Activated gamma-delta T cell (primary cell): ENCODE data around the gene SPATA31A3.
"Not testable (repeated sequence)": the region's sequence is repeated elsewhere in the genome, so short reads cannot be mapped to it uniquely, and the experiment has no call there.

ENCODE experiments used
- DNase-seq: peaks from one replicate; lab custom pipeline; 2025; lab: John Stamatoyannopoulos, UW
- total RNA-seq, 2 donors: gene quantifications; one replicate each; lab custom pipeline; 2026; lab: John Stamatoyannopoulos, UW

Gene SPATA31A3
- total RNA-seq = 0 reads per million in 2 donors

DNA sequence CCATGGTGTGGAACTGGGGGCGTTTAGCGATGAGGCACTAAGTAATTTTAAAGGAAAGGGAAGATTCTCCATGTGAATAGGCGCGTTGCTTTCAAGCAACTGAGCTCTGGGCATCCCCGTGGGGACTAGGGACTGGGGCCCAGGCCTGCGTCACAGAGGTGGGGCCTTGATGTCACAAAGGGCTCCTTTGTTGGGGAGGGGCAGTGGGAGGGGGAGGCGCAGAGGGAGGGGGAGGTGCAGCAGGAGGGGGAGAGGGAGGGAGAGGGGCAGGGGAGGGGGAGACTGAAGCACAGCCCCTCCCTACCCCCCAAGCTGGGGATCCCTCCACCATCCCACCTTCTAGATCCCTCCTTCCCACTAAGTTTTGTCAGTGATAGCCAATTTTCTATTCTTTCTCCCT is at the start of gene SPATA31A3:
SPATA31A3 (minus strand) TSS at position 101 of the 400 bp plus-strand sequence; CDS start at position 72, 29 bp downstream.
- not testable (repeated sequence) for DNase-seq

DNA sequence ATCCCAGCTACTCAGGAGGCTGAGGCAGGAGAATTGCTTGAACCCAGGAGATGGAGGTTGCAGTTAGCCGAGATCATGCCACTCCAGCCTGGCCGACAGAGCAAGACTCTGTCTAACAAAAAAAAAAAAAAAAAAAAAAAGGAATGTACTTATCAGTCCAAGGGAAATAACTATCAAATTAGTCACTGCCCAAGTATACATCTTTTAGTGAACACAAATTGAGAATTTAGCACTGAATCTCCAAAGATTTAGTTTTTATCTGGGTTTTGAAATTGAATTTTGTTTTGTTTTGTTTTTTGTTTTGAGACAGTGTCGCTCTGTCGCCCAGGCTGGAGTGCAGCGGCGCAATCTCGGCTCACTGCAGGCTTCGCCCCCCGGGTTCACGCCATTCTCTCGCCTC is 39.8 kb downstream of the SPATA31A3 start:
- not testable (repeated sequence) for DNase-seq

DNA sequence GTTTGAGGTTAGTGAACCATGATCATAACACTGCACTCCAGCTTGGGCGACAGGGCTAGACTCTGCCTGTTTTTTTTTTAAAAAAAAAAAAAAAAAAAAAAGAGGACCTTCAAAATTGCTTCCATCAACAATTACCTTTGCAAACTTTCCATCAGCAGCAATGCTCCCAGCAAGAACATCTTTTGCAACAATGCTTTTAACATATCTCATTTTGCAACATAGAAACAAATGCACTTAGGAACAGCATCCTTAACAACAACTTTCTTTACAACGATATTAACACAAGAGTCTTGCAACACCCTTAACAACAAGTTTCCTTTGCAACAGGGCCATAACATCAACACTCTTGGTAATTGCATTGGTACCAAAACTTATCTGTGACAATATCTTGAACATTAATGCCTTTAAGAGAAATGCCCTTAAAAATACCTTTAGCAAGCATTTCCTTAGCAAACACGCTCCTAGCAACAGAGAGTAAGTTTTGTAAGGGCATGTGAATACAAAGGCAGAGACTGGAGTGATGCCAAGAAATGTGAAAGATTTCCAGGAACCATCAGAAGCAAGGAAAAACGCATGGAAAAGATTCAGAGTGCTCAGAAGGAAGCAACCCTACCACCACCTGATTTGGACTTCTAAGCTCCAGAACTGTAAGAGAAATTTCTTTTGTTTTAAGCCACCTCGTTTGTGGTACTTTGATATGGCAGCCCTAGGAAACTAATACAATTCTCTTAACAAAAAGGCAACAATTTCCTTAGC is 49.8 kb downstream of the SPATA31A3 start:
- not testable (repeated sequence) for DNase-seq

DNA sequence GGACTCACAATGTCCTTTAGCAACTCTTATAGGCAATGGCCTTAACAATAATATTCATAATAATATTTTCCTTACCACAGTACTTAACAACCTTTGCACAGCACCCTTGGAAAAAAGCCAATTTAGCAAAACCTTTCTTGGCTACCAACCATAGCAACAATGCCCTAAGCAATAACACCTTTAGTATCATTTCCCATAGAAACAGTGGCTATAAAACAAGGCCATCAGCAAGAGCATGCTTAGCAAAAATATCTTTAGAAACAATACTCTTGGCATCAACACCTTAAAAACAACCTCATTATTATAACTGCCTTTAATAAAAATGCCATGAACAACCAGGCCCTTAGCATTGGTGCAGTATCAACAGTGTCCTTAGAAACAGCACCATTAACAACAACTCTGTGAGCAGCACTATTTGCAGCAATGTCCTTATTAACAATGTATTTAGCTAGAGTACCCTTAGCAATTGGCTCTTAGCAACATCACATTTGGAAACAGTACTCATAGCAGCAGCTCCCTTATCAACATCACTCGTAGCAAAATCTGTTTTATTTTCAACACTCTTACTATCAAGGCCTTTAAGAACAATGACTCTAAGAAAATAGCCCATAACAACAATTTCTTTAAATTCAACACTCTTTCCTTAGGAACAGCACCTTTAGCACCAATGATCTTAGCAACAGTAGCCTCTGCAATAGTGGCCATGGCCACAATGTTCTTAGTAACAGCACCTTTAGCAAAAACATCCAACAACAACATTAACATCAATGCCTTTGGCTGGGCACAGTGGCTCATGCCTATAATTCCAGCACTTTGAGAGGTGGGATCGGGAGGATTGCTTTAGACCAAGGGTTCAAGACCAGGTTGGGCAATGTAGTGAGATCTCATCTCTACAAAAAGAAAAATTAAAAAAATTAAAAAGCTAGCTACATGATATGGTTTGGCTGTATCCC is 52.2 kb downstream of the SPATA31A3 start:
- DNase-seq = not testable (repeated sequence)

DNA sequence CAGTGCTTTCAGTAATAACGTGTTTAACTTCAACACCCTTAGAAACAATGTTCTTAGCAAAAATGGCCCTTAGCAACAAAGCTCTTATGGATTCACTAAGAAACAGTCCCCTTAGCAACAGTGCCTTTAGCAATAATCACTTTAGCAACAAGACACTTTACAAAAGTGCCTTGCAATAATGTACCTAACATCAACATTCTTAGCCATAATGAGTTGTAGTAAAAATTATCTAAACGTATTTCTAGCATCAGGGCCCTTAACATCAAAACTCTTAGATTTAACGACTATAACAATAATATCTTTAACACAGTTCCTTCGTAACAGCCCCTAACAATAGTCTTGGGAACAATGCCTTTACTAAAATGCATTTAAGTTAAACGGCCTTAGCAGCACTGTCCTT is 54.0 kb downstream of the SPATA31A3 start:
- not testable (repeated sequence) for DNase-seq

DNA sequence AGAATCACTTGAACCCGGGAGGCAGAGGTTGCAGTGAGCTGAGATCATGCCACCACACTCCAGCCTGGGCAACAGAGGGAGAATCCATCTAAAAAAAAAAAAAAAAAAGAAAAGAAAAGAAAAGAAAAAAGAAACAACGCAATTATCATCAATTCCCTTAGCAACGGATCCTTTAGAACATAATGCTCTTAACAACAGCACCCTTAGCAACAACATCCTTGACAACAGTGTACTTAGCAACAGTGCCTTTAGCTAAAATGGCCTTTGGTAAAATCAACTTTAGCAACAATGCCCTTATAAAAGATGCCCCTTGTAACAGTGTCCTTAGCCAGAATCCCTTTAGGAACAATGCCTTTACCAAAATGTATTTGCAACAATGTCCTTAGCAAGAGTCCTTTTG is 54.7 kb downstream of the SPATA31A3 start:
- DNase-seq = not testable (repeated sequence)
